Measurements from ENCODE around the gene STK17A.

STK17A gene

DNA sequence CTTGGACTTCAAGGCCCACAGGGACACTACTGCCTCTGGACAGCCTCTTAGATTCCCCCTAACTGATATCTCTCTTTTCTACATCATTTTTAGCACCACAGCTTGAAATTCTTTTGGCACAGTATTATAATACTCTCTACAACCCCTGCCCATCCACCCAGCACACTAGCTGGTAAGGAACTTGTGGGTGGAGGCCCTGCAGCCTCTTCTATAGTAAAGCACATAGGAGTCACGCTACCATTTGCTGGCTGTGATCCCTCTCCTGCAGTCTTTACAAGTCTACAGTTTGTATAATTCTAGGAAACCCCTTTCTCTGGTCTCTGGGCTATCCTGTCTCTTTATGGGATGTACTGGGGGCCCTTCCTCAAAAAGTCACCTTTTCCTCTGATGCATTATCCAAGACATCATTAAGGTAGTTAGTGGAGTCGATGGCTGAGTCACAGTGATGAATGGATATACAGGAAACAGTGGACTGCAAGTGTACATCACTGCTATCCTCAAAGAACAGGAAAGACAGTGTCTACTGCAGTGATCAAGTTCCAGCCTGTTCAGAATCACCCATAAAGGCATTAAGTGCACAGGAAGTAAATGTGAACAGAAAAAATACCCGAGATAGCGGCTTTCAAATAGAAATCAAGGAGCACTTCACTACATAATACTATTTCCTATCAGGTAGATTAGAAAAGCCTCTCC is 54.4 kb downstream of the STK17A start:
- DNase-seq, result peak; percentile 57

DNA sequence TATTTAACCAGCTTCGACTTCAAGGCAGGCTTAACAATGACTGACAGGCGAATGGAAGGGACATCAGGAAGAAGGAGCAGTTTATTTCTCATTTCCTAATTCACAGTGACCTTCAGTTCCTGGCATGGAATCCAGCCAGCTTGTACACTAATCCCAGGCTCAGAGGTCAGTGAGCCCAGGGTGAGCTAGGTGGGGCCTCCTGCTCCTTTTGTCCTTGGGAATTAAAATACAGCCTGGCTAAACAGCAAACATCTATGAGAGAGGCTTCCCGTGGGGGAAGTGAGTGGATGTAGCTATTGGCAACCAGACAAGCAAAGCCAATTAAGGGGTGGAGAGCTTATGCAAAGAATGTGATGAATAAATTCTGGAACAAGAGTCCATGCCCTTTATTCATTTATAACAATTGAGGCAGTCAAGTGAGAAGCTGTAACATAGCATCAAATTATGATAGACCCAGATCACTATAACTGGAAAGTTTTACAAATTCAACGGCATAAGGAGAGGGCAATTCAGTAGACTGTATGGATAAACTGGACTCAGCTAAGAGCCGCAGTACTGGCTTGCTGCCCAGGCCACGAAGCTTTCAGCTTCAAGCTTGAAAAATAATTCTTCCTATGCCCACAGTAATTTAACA is 57.1 kb downstream of the STK17A start:
- peak; percentile 99 for DNase-seq

GRCh38 chr7:43640679-43641078 is 57.8 kb downstream of the STK17A start:
- DNase-seq, result no peak

- no peak for DNase-seq
These were observed 60.2 kb downstream of the STK17A start for GRCh38 chr7:43642897-43643630.

- no peak for DNase-seq
These were observed 60.9 kb downstream of the STK17A start for GRCh38 chr7:43643846-43644245.

DNA sequence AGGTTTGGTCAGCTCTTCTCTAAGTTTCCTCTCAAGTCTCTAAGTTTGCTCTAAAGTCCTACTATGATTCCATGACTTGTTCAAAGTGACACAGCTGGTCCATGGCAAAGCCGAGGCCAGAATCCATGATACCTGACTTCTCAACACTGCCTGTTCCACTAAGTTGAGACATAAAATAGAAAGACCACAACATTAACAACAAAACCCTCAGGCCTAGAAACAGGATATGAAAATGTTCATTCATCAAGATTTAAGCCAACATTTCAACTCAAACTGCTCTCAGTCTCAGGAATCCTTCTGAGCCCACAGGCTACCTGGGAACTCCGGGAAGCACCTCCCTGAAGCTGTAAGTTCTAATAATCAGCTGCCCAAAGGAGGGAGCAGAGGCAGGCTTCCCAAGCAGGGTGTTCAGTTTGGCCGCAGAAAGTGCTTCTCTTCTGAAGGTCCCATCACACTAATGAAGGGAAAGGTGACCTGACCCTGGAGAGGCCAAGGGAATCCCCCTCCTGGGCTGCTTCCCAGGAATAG is 62.9 kb downstream of the STK17A start:
- no peak for DNase-seq

DNA sequence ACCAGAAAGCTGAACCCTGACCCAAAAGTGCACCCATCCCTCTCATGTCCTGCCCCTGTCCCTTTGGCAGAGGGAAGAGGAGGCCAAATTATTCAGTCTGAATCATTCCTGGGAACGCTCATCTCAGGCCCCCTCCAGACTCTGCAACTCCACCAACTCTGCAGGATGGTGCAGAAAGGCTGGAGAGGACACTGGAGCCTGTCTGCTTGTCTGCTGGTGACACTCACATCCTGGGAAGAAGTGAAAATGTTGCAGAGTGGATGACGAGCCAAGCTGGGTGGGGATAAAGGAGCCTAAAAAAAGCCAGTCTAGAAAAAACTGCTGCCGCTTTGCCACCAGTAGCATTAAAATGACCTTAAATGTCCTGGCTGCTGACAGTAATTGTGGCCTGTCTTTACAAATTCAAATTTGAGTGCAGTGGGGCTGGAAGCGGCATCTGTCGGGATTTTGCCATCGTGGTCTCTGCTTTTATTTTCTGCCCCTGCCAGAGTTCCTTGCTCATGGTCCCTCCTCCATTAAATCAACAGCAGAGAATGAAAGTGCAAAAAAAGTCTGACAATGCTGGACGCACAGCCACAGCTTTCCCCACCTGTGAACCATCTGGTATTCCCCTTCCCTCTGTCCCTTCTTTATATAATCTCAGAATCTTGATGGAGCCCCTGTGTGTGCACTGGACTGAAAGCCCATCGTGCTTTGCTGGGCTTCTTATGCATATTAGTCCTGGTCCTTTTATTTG is 63.9 kb downstream of the STK17A start:
- no peak for DNase-seq

GRCh38 chr7:43647339-43647672 is 64.4 kb downstream of the STK17A start:
- no peak for DNase-seq

GRCh38 chr7:43647673-43648472 is 65.0 kb downstream of the STK17A start:
- DNase-seq, result peak; percentile 96

GRCh38 chr7:43648473-43649406 is 65.8 kb downstream of the STK17A start:
- DNase-seq, result peak; percentile 64

DNA sequence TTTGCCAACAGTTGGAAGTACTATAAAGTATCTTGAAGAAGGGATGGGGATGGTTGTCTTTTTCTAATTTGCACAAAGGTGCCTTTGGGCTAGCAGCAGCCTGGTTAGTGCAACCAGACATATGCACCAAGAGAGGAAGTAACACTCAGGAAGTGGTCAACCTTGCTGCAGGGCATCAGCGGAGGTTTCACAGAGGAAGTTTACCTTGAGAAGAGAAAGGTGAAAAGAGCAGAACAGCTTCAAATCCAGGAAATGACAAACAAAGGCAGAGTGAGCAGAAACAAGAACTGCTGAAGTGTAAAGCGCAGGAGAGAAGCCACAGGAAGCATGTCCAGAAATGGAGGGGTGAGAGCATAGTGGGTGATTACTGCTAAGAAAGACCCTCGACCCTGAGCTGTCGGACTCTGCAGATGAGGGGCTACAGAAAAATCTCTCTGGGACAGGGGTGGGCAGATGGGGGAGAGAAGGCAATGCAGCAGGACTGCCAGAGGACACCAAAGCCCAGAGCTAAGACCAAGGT is 66.9 kb downstream of the STK17A start:
- peak; percentile 75 for DNase-seq

GRCh38 chr7:43650457-43651052 is 67.6 kb downstream of the STK17A start:
- no peak for DNase-seq

DNA sequence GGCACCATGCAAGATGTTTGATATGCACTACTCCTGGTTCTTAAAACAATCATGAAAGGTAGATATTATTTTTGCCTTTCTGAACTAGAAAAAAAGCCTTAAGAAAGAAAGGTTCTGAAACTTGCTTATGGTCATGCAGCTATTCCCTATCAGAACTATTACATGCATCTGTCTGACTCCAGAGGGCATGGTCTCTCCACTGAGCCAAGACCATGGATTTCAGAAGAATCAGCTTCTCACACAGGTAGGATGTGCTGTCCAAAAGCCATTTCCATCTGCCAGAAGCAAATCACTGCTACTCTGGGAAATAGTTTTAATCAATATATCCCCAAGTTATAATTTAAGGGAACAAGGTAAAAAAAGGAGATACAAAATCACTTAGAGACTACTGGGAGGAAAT is 69.5 kb downstream of the STK17A start:
- no peak for DNase-seq

- no peak for DNase-seq
These were observed 70.6 kb downstream of the STK17A start for GRCh38 chr7:43653466-43653865.

DNA sequence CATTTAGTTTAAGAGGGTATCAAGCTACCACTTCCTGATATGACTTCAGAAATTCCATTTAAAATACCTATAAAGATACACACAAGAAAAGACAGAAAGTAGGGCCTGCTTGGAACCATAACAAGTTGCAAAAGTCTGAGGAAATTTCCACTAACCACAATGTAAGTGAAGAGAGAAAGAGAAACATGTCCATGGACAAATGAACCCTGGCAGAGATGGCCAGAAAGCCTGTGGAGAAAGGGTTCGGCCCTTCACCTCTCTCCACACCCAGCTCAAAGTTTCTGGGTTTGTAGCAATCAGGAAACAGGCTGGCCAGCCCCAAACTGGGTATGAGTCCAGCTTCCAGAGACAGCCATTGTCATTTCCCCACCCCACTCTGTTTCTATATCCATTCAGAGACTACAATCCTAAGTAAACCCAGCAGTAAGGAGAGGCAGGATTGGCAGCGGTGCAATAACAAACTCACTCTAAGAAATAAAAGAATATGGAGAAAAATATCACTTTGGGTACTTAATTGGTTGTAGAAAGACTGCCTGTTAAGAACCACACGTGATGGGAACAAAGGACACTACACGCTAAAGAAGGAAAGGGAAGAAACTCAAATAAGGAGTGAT is 71.1 kb downstream of the STK17A start:
- no peak for DNase-seq

DNA sequence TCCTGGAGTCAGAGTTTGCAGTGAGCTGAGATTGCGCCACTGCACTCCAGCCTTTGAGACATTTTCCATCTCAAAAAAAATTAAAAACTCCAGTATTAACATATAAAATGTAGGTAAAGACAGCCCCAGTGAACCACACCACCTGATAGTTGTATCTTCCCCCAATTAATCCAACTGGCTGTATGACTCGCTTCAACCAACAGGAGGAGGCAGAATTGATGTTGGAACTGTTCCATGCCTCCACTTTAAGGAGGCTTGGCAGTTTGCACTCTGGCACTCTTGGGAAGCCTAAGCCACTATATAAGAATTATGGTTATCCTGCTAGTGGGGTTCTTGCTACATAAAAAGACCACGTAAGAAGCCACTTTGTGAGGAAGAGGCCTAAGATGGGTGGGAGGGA is 72.7 kb downstream of the STK17A start:
- DNase-seq, result no peak

GRCh38 chr7:43656997-43657396 is 74.1 kb downstream of the STK17A start:
- no peak for DNase-seq

GRCh38 chr7:43658718-43659548 is 76.0 kb downstream of the STK17A start:
- no peak for DNase-seq

DNA sequence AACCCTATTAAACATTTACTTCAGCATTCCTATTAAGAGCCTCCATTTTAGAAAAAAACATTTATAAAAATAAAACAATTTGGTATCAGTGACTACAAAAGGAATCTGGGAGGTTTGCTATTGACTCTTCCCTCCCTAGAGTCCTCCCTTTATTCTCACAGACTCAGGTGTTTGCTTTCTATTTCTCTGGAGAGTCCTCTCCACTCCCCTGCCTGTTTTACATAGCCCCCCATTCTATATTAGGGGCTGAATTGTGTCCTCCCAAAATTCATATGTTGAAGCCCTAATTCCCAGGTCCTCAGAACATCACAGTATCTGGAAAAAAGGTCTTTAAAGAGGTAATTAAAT is 76.6 kb downstream of the STK17A start:
- no peak for DNase-seq

Data from DMS153 (cell line).